ENCODE data around the gene CCDC136.

Gene CCDC136

GRCh38 chr7:128777156-128778123 lies 14.3 kb upstream of the CCDC136 start:
- DNase-seq: no peak

- DNase-seq: no peak
Observed at GRCh38 chr7:128778946-128779345, 12.8 kb upstream of the CCDC136 start.

- DNase-seq: no peak
Observed at GRCh38 chr7:128781126-128781525, 10.6 kb upstream of the CCDC136 start.

GRCh38 chr7:128781851-128782250 lies 9.9 kb upstream of the CCDC136 start:
- DNase-seq: no peak

- DNase-seq: no peak
Observed at GRCh38 chr7:128783143-128783861, 8.5 kb upstream of the CCDC136 start.

- DNase-seq: peak; percentile 10 to 19
Observed at GRCh38 chr7:128785738-128786137, 6.0 kb upstream of the CCDC136 start.

- DNase-seq: no peak
Observed at GRCh38 chr7:128788446-128789412, 3.0 kb upstream of the CCDC136 start.

GRCh38 chr7:128790315-128791041 lies 1.3 kb upstream of the CCDC136 start:
- DNase-seq: no peak

- DNase-seq: no peak
Observed at GRCh38 chr7:128791972-128792327, 182 bp downstream of the CCDC136 start.

- DNase-seq: no peak
Observed at GRCh38 chr7:128792471-128793180, 858 bp downstream of the CCDC136 start.

GRCh38 chr7:128793181-128793547 lies 1.4 kb downstream of the CCDC136 start:
- no peak for DNase-seq

GRCh38 chr7:128794020-128794419 lies 2.3 kb downstream of the CCDC136 start:
- no peak for DNase-seq

GRCh38 chr7:128794436-128794835 lies 2.7 kb downstream of the CCDC136 start:
- DNase-seq: no peak

GRCh38 chr7:128795129-128795528 lies 3.4 kb downstream of the CCDC136 start:
- no peak for DNase-seq

- no peak for DNase-seq
Observed at GRCh38 chr7:128796327-128796726, 4.6 kb downstream of the CCDC136 start.

GRCh38 chr7:128799451-128799850 lies 7.7 kb downstream of the CCDC136 start:
- DNase-seq: peak in 1 of 2 donors; percentile 21

- DNase-seq: no peak
Observed at GRCh38 chr7:128800567-128800966, 8.8 kb downstream of the CCDC136 start.

GRCh38 chr7:128801003-128801402 lies 9.2 kb downstream of the CCDC136 start:
- DNase-seq: no peak

- no peak for DNase-seq
Observed at GRCh38 chr7:128801667-128802418, 10.1 kb downstream of the CCDC136 start.

GRCh38 chr7:128804484-128804883 lies 12.7 kb downstream of the CCDC136 start:
- DNase-seq: no peak

- no peak for DNase-seq
Observed at GRCh38 chr7:128805225-128805624, 13.5 kb downstream of the CCDC136 start.

Data from inflammatory macrophage (primary cell).